GM23338 (cell line): ENCODE results near the gene CCT2. TPM values are rescaled to one million over a fixed set of nuclear protein-coding genes. Genes with fewer than 3 reads are reported as not detected.
"Not testable (repeated sequence)": the region's sequence is repeated elsewhere in the genome, so short reads cannot be mapped to it uniquely, and the experiment has no call there.

Source experiments
- ATAC-seq: fragments of 200-7000 bp; cut with Tn5 transposase; 3 replicates; pipeline ENCODE4 v1.9.1; 2020
- DNase-seq: peaks from one replicate; pipeline ENCODE4 v3.0.0-alpha.2; 2015; ENCODE audit warnings: low spot score
- H2AFZ ChIP-seq: fragments of 200-600 bp; sonication (generic); 2 replicates; pipeline ENCODE4 v1.8.0; 2016; ENCODE audit warnings: antibody characterized with exemption, mild to moderate bottlenecking, moderate library complexity
- H3F3A ChIP-seq: fragments of 200-600 bp; sonication (generic); replicated peaks from 2 replicates; pipeline ENCODE4 v1.8.0; 2017; ENCODE audit warnings: antibody characterized with exemption, mixed run types, low read depth
- H3K27ac ChIP-seq: fragments of 200-600 bp; sonication (generic); 2 replicates; pipeline ENCODE4 v1.6.1; 2016; ENCODE audit warnings: low read depth
- H3K27me3 ChIP-seq: fragments of 200-600 bp; sonication (generic); 2 replicates; pipeline ENCODE4 v1.8.0; 2016; ENCODE audit warnings: mild to moderate bottlenecking, mixed run types, moderate library complexity; ENCODE audit not compliant: insufficient read depth
- H3K36me3 ChIP-seq: fragments of 200-600 bp; sonication (generic); 2 replicates; pipeline ENCODE4 v1.8.0; 2016; ENCODE audit warnings: mild to moderate bottlenecking; ENCODE audit not compliant: insufficient read depth
- H3K4me1 ChIP-seq: fragments of 200-600 bp; sonication (generic); 2 replicates; pipeline ENCODE4 v1.8.0; 2016; ENCODE audit warnings: mild to moderate bottlenecking, moderate library complexity; ENCODE audit not compliant: insufficient read depth
- H3K4me2 ChIP-seq: fragments of 200-600 bp; sonication (generic); 2 replicates; pipeline ENCODE4 v1.7.1; 2017; ENCODE audit warnings: mixed run types
- H3K4me3 ChIP-seq: fragments of 200-600 bp; sonication (generic); 2 replicates; pipeline ENCODE4 v1.6.1; 2016; ENCODE audit warnings: mixed run types
- H3K79me2 ChIP-seq: fragments of 200-600 bp; sonication (generic); replicated peaks from 2 replicates; pipeline ENCODE4 v1.8.0; 2017; ENCODE audit warnings: mild to moderate bottlenecking; ENCODE audit not compliant: insufficient read depth
- H3K9me2 ChIP-seq: fragments of 200-600 bp; sonication (generic); 2 replicates; pipeline ENCODE4 v1.8.0; 2017; ENCODE audit not compliant: insufficient read depth
- H4K20me1 ChIP-seq: fragments of 200-600 bp; sonication (generic); replicated peaks from 2 replicates; pipeline ENCODE4 v1.8.0; 2017; ENCODE audit warnings: mild to moderate bottlenecking; ENCODE audit not compliant: insufficient read depth
- H3K27ac Mint-ChIP-seq: 2 replicates; pipeline ENCODE4 v1.8.0; 2020; ENCODE audit warnings: inconsistent platforms, mild to moderate bottlenecking, moderate library complexity, mixed read lengths
- H3K27me3 Mint-ChIP-seq: 3 replicates; pipeline ENCODE4 v1.8.0; 2022; ENCODE audit warnings: low read depth, mild to moderate bottlenecking, moderate library complexity, mixed read lengths, inconsistent platforms; ENCODE audit not compliant: insufficient read depth, poor library complexity
- H3K36me3 Mint-ChIP-seq: 3 replicates; pipeline ENCODE4 v1.8.0; 2021; ENCODE audit warnings: low read depth, mild to moderate bottlenecking, inconsistent platforms, moderate library complexity, mixed read lengths
- H3K4me1 Mint-ChIP-seq: 3 replicates; pipeline ENCODE4 v1.8.0; 2020; ENCODE audit warnings: mild to moderate bottlenecking, inconsistent platforms, mixed read lengths
- H3K4me3 Mint-ChIP-seq: 3 replicates; pipeline ENCODE4 v1.8.0; 2021; ENCODE audit warnings: moderate library complexity, mild to moderate bottlenecking, inconsistent platforms, mixed read lengths
- H3K9me3 Mint-ChIP-seq: 3 replicates; pipeline ENCODE4 v1.8.0; 2020; ENCODE audit warnings: moderate library complexity, mild to moderate bottlenecking, inconsistent platforms, mixed read lengths
- CTCF ChIP-seq, 2 experiments: fragments of 200-600 bp in 1 of 2; sonication (generic) in 1 of 2; conservative IDR thresholded peaks; 2 replicates each; pipeline versions ENCODE4 v1.5.1 to v1.6.1; 2016 to 2017; ENCODE audit warnings: antibody characterized with exemption in 2 of 2, low read depth in 2 of 2, mild to moderate bottlenecking in 2 of 2, moderate library complexity in 1 of 2
- EZH2phosphoT487 ChIP-seq: fragments of 200-600 bp; sonication (generic); IDR thresholded peaks from one replicate; pipeline ENCODE4 v1.8.1; 2018; ENCODE audit warnings: antibody characterized with exemption; ENCODE audit not compliant: unreplicated experiment
- JUNB ChIP-seq: IDR thresholded peaks from one replicate; pipeline ENCODE4 v1.6.1; 2016; ENCODE audit warnings: antibody characterized with exemption; ENCODE audit not compliant: unreplicated experiment
- REST ChIP-seq: IDR thresholded peaks from one replicate; pipeline ENCODE4 v1.6.1; 2018; ENCODE audit warnings: antibody characterized with exemption; ENCODE audit not compliant: unreplicated experiment
- ZNF114 ChIP-seq: fragments of 250-450 bp; sonication (Bioruptor Pico); IDR thresholded peaks from 2 replicates; pipeline ENCODE4 v1.5.0; 2020; ENCODE audit warnings: mild to moderate bottlenecking, moderate library complexity
- polyA plus RNA-seq: library from polyadenylated mRNA; unstranded; fragments of >200 nt; fragmentation: Nextera tagmentation; extraction: Ambion mirVana; gene quantifications from 2 replicates; pipeline ENCODE4 v1.2.1, GENCODE V29; 2016
- total RNA-seq: library from RNA; depleted of rRNA; stranded (reverse); fragments of >200 nt; shearing (Covaris generic); gene quantifications from 2 replicates; pipeline ENCODE4 v1.2.3, GENCODE V29; 2014

The CCT2 gene
- total and polyA plus RNA-seq, 2 experiments from 2014 or later: 434 to 778 TPM

- TF ChIP-seq CTCF (conservative IDR thresholded peaks at IDR 0.05; ENCODE audit: low read depth in 2 of 2): peak in 1 of 2 experiments; percentile 35; a peak in 3 of 4 replicates
Measured at GRCh38 chr12:69602954-69603353, 17.7 kb downstream of the CCT2 start (continued).

GRCh38 chr12:69603556-69603955 is 18.3 kb downstream of the CCT2 start:
- not testable (repeated sequence) for H3K27me3 ChIP-seq, H3K9me3 Mint-ChIP-seq, H3K79me2 ChIP-seq, H3K4me3 ChIP-seq, H3F3A ChIP-seq, H3K4me1 Mint-ChIP-seq, H3K27me3 Mint-ChIP-seq, H3K4me1 ChIP-seq, H3K9me2 ChIP-seq, H3K4me2 ChIP-seq, H3K4me3 Mint-ChIP-seq, H2AFZ ChIP-seq, H3K27ac Mint-ChIP-seq, H3K27ac ChIP-seq, DNase-seq, ATAC-seq
- H3K36me3 Mint-ChIP-seq: peaks cover 54% of the 10 kb centered on the region
- H3K36me3 ChIP-seq: peaks cover 31% of the 10 kb centered on the region
- H4K20me1 ChIP-seq: peaks cover 17% of the 10 kb centered on the region

- not testable (repeated sequence) for ATAC-seq, H3K27me3 ChIP-seq, H2AFZ ChIP-seq, H3K4me3 ChIP-seq, H3K27ac ChIP-seq, H3K27ac Mint-ChIP-seq, H3F3A ChIP-seq, H3K27me3 Mint-ChIP-seq, H3K79me2 ChIP-seq, H3K9me2 ChIP-seq, H3K4me3 Mint-ChIP-seq, H3K9me3 Mint-ChIP-seq, H3K4me1 Mint-ChIP-seq, H3K4me1 ChIP-seq, H3K4me2 ChIP-seq, DNase-seq
- Histone ChIP-seq H4K20me1 (peaks cover 15% of the 10 kb centered on the region; the same call in 1 of the 2 replicates), H3K36me3 (peaks cover 24% of the 10 kb centered on the region)
- H3K36me3 Mint-ChIP-seq: peaks cover 46% of the 10 kb centered on the region
Measured at GRCh38 chr12:69604275-69604674, 19.0 kb downstream of the CCT2 start.

GRCh38 chr12:69608114-69608513 is 22.9 kb downstream of the CCT2 start:
- no peaks in the 10 kb centered on the region for H3F3A ChIP-seq
- no peak overlapping the region for H3K4me3 Mint-ChIP-seq
- H3K4me2 ChIP-seq: no peak overlapping the region
- no peaks in the 10 kb centered on the region for H3K79me2 ChIP-seq
- peaks cover 4% of the 10 kb centered on the region for H3K27me3 Mint-ChIP-seq
- no peak overlapping the region for H2AFZ ChIP-seq
- no peaks in the 10 kb centered on the region for H3K4me1 Mint-ChIP-seq
- no peak for ATAC-seq
- no peaks in the 10 kb centered on the region for H3K4me1 ChIP-seq
- peaks cover 4% of the 10 kb centered on the region; the same call in 1 of the 3 replicates for H3K9me3 Mint-ChIP-seq
- H3K27me3 ChIP-seq: no peaks in the 10 kb centered on the region
- no peaks in the 10 kb centered on the region for H3K36me3 ChIP-seq
- H3K9me2 ChIP-seq: no peaks in the 10 kb centered on the region
- DNase-seq: no peak
- H3K4me3 ChIP-seq: no peak overlapping the region
- TF ChIP-seq ZNF114 (CRISPR knock-in tag) (no peak), JUNB (no peak), REST (no peak), EZH2phosphoT487 (no peak)
- no peak overlapping the region for H3K27ac Mint-ChIP-seq
- H3K27ac ChIP-seq: no peak overlapping the region
- H4K20me1 ChIP-seq: no peaks in the 10 kb centered on the region
- H3K36me3 Mint-ChIP-seq: peaks cover 9% of the 10 kb centered on the region
